ENCODE measurements around the gene FOXM1.
"Not testable (repeated sequence)": the region's sequence is repeated elsewhere in the genome, so short reads cannot be mapped to it uniquely, and the experiment has no call there.

FOXM1 gene

GRCh38 chr12:2879853-2880252 is 2.9 kb upstream of the FOXM1 start:
- no peak for DNase-seq (ENCODE audit: low read depth)

- no peak for DNase-seq (ENCODE audit: low read depth)
These were observed 1.2 kb upstream of the FOXM1 start for GRCh38 chr12:2877953-2878732.

- DNase-seq (ENCODE audit: low read depth) = no peak
These were observed 435 bp downstream of the FOXM1 start for GRCh38 chr12:2876431-2877046.

GRCh38 chr12:2868986-2869632 is 7.9 kb downstream of the FOXM1 start:
- not testable (repeated sequence) for DNase-seq (ENCODE audit: low read depth)

GRCh38 chr12:2864198-2864597 is 12.8 kb downstream of the FOXM1 start:
- DNase-seq (ENCODE audit: low read depth) = no peak

- DNase-seq (ENCODE audit: low read depth) = not testable (repeated sequence)
These were observed 13.6 kb downstream of the FOXM1 start for GRCh38 chr12:2863402-2863801.

GRCh38 chr12:2862876-2863275 is 14.1 kb downstream of the FOXM1 start:
- no peak for DNase-seq (ENCODE audit: low read depth)

- DNase-seq (ENCODE audit: low read depth) = no peak
These were observed 16.8 kb downstream of the FOXM1 start for GRCh38 chr12:2860170-2860569.

- DNase-seq (ENCODE audit: low read depth) = no peak
These were observed 18.0 kb downstream of the FOXM1 start for GRCh38 chr12:2858944-2859421.

- no peak for DNase-seq (ENCODE audit: low read depth)
These were observed 18.6 kb downstream of the FOXM1 start for GRCh38 chr12:2858334-2858733.

GRCh38 chr12:2857576-2857975 is 19.4 kb downstream of the FOXM1 start:
- DNase-seq (ENCODE audit: low read depth) = no peak

GRCh38 chr12:2857021-2857431 is 19.9 kb downstream of the FOXM1 start, which contains the start of gene TEX52:
TEX52 (minus strand) TSS chr12:2857039; CDS start chr12:2857026, 13 bp downstream.
- DNase-seq (ENCODE audit: low read depth) = no peak

- no peak for DNase-seq (ENCODE audit: low read depth)
These were observed 20.9 kb downstream of the FOXM1 start for GRCh38 chr12:2856051-2856450.

- no peak for DNase-seq (ENCODE audit: low read depth)
These were observed 21.4 kb downstream of the FOXM1 start for GRCh38 chr12:2855546-2855945.

GRCh38 chr12:2854669-2855453 is 22.1 kb downstream of the FOXM1 start:
- DNase-seq (ENCODE audit: low read depth) = no peak

GRCh38 chr12:2853626-2854025 is 23.3 kb downstream of the FOXM1 start:
- peak; percentile 27 for DNase-seq (ENCODE audit: low read depth)

GRCh38 chr12:2851931-2852330 is 25.0 kb downstream of the FOXM1 start:
- no peak for DNase-seq (ENCODE audit: low read depth)

GRCh38 chr12:2845280-2845679 is 31.7 kb downstream of the FOXM1 start:
- no peak for DNase-seq (ENCODE audit: low read depth)

GRCh38 chr12:2844786-2845185 is 32.2 kb downstream of the FOXM1 start:
- no peak for DNase-seq (ENCODE audit: low read depth)

GRCh38 chr12:2842948-2843347 is 34.0 kb downstream of the FOXM1 start:
- DNase-seq (ENCODE audit: low read depth) = no peak

- DNase-seq (ENCODE audit: low read depth) = no peak
These were observed 35.8 kb downstream of the FOXM1 start for GRCh38 chr12:2841056-2841650.

- no peak for DNase-seq (ENCODE audit: low read depth)
These were observed 40.4 kb downstream of the FOXM1 start for GRCh38 chr12:2836574-2836973.
